ENCODE measurements around the gene PM20D1.

PM20D1 gene

GRCh38 chr1:205832326-205832751, 17.6 kb downstream of the PM20D1 start:
- TF ChIP-seq MAX (IDR thresholded peaks at IDR 0.05) (no peak), EGR1 (IDR thresholded peaks at IDR 0.05) (no peak), TAF1 (IDR thresholded peaks at IDR 0.05; ENCODE audit: low read depth) (no peak), RAD21 (IDR thresholded peaks at IDR 0.05; ENCODE audit: low read depth) (no peak), CREB1 (IDR thresholded peaks at IDR 0.05; ENCODE audit: low read depth) (no peak), FOXM1 (IDR thresholded peaks at IDR 0.05; ENCODE audit: borderline replicate concordance, low read depth) (no peak)

- TF ChIP-seq CREB1 (IDR thresholded peaks at IDR 0.05; ENCODE audit: low read depth) (no peak), EGR1 (IDR thresholded peaks at IDR 0.05) (no peak), RAD21 (IDR thresholded peaks at IDR 0.05; ENCODE audit: low read depth) (0 out of 2 replicates have a peak, but pooled peaks have one; percentile 4), MAX (IDR thresholded peaks at IDR 0.05) (no peak)
Measured at GRCh38 chr1:205827623-205828022, 22.3 kb downstream of the PM20D1 start.

GRCh38 chr1:205826995-205827394, 22.9 kb downstream of the PM20D1 start:
- TF ChIP-seq ZBTB7A (IDR thresholded peaks at IDR 0.05; ENCODE audit: low read depth) (no peak), RAD21 (IDR thresholded peaks at IDR 0.05; ENCODE audit: low read depth) (no peak), NFIC (IDR thresholded peaks at IDR 0.05) (no peak), EP300 (IDR thresholded peaks at IDR 0.05; ENCODE audit: borderline replicate concordance) (no peak), YY1 (IDR thresholded peaks at IDR 0.05; ENCODE audit: low read depth) (no peak), TEAD4 (IDR thresholded peaks at IDR 0.05) (no peak), MAX (IDR thresholded peaks at IDR 0.05) (no peak), TAF1 (IDR thresholded peaks at IDR 0.05; ENCODE audit: low read depth) (no peak), CREB1 (IDR thresholded peaks at IDR 0.05; ENCODE audit: low read depth) (no peak), TCF12 (IDR thresholded peaks at IDR 0.05; ENCODE audit: low read depth) (no peak), EGR1 (IDR thresholded peaks at IDR 0.05) (no peak), FOXM1 (IDR thresholded peaks at IDR 0.05; ENCODE audit: borderline replicate concordance, low read depth) (no peak), USF1 (IDR thresholded peaks at IDR 0.05) (no peak), CEBPB (IDR thresholded peaks at IDR 0.05) (no peak)
- TF ChIP-seq, protein P1, sequence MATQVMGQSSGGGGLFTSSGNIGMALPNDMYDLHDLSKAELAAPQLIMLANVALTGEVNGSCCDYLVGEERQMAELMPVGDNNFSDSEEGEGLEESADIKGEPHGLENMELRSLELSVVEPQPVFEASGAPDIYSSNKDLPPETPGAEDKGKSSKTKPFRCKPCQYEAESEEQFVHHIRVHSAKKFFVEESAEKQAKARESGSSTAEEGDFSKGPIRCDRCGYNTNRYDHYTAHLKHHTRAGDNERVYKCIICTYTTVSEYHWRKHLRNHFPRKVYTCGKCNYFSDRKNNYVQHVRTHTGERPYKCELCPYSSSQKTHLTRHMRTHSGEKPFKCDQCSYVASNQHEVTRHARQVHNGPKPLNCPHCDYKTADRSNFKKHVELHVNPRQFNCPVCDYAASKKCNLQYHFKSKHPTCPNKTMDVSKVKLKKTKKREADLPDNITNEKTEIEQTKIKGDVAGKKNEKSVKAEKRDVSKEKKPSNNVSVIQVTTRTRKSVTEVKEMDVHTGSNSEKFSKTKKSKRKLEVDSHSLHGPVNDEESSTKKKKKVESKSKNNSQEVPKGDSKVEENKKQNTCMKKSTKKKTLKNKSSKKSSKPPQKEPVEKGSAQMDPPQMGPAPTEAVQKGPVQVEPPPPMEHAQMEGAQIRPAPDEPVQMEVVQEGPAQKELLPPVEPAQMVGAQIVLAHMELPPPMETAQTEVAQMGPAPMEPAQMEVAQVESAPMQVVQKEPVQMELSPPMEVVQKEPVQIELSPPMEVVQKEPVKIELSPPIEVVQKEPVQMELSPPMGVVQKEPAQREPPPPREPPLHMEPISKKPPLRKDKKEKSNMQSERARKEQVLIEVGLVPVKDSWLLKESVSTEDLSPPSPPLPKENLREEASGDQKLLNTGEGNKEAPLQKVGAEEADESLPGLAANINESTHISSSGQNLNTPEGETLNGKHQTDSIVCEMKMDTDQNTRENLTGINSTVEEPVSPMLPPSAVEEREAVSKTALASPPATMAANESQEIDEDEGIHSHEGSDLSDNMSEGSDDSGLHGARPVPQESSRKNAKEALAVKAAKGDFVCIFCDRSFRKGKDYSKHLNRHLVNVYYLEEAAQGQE (IDR thresholded peaks at IDR 0.05; ENCODE audit: low read depth): no peak

DNA sequence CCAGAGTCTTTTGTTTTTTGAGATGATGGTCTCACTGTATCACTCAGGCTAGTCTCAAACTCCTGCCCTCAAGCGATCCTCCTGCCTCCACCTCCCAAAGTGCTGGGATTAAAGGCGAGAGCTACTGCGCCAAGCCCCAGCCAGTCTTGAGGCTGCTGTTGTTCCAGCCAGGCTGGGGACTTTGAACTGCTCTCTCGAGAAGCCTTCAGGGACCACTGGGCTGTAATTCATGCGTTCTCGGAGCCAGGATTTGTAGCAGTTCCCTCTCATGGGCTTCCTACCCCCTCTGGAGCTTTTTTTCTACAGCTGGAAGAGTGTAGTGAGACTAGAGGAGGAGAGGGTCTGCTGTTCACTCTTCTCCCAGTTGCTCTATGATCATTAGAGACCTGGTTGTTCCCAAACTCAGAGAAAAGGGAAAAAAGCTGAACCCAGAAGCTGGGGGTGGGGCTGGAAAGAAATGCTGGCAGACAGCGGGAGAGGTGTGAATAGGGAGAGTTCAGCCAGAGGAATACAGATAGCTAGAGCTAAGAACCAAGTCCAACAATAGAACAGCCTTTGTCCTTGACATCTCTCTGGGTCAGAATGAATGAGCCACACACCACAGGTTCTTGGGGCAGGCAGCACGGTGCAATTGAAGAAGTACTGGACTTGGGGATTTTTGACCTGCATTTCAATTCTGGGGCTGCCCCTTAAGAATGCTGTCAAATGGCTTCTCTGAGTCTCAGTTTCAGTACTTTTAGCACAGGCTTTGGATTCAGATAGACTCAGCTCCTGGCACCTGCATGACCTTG, 23.7 kb downstream of the PM20D1 start:
- no peak for TF ChIP-seq EP300 (IDR thresholded peaks at IDR 0.05; ENCODE audit: borderline replicate concordance)

DNA sequence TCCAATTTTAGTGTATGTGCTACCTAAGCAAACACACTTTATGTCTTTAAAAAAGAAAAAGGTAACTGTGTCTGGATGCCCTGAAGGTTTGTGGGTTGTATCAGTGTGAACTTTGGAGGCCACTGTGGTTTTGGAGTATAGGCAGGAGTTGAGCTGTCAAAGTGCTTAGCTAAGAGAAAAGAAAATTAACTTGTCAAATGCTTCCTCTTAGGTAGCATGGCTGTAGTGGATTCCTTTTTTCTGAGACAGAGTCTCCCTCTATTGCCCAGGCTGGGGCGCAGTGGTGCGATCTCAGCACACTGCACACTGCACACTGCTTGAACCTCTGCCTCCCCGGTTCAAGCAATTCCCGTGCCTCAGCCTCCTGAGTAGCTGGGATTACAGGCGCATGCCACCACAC, 25.8 kb downstream of the PM20D1 start:
- TF ChIP-seq NFIC (IDR thresholded peaks at IDR 0.05) (no peak), FOXM1 (IDR thresholded peaks at IDR 0.05; ENCODE audit: borderline replicate concordance, low read depth) (no peak), TEAD4 (IDR thresholded peaks at IDR 0.05) (no peak), EP300 (IDR thresholded peaks at IDR 0.05; ENCODE audit: borderline replicate concordance) (no peak), TAF1 (IDR thresholded peaks at IDR 0.05; ENCODE audit: low read depth) (no peak), TCF12 (IDR thresholded peaks at IDR 0.05; ENCODE audit: low read depth) (no peak), EGR1 (IDR thresholded peaks at IDR 0.05) (no peak), ZBTB7A (IDR thresholded peaks at IDR 0.05; ENCODE audit: low read depth) (no peak), USF1 (IDR thresholded peaks at IDR 0.05) (no peak), CEBPB (IDR thresholded peaks at IDR 0.05) (no peak), RAD21 (IDR thresholded peaks at IDR 0.05; ENCODE audit: low read depth) (no peak), CREB1 (IDR thresholded peaks at IDR 0.05; ENCODE audit: low read depth) (no peak), MAX (IDR thresholded peaks at IDR 0.05) (no peak), YY1 (IDR thresholded peaks at IDR 0.05; ENCODE audit: low read depth) (no peak)
- TF ChIP-seq, protein P1 (IDR thresholded peaks at IDR 0.05; ENCODE audit: low read depth): no peak

Measured in Ishikawa (cell line).